NCI-H2171 treated with DMSO at 0.1 percent for 48 hours (cell line): ENCODE results near the gene CPED1.
"Not testable (repeated sequence)": the region's sequence is repeated elsewhere in the genome, so short reads cannot be mapped to it uniquely, and the experiment has no call there.

Source experiments
- DNase-seq: peaks from one replicate; lab custom pipeline; 2025; lab: John Stamatoyannopoulos, UW

CPED1 gene

DNA sequence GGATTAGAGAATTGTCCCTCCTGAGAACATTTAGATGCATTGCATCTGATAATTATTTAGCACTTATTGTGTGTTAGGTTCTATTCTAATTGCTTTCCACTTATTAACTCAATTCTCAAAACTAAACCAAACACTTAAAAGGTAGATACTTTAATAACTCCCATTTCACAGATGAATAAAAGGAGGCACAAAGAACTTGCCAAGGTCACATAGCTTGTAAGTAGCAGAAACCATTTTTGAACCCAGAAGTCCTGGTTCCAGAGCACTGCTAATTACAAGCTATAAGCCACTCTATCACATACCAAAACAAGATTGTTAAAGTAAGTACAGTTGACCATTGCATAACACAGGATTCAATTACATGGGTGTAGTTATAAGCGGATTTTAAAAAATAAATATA, 164.9 kb downstream of the CPED1 start:
- no peak for DNase-seq

DNA sequence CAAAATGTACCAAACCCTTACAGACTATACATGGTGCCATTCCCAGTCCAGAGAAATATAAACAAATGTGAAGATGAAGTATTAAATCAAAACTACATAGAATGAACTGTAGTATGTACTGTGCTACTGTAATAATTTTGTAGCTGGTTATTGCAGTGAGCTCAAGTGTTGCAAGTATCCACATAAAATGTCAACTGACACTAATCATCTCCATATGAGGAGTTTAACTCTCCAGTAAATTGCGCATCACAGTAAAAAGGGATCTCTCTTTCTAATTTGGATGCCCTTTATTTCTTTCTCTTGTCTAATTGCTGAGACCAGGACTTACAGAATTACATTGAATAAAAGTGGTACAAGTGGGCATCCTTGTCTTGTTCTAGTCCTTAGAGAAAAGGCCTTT, 165.5 kb downstream of the CPED1 start:
- no peak for DNase-seq

DNA sequence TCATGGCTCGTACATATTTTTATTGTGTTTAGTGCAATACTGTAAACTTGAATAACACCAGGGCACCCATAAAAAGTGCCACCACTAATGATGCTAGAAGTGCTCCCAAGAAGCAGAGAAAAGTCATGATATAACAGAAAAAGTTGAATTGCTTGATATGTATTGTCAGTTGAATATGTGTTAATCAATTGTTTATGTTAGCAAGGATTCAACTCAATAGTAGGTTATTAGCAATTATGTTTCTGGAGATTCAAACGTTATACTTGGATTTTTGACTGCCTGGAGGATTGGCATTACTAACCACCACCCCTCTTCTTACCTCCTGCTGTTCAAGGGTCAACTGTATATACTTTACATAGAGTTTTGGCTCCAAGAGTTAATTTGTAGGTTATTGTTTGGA, 168.3 kb downstream of the CPED1 start:
- DNase-seq: no peak

DNA sequence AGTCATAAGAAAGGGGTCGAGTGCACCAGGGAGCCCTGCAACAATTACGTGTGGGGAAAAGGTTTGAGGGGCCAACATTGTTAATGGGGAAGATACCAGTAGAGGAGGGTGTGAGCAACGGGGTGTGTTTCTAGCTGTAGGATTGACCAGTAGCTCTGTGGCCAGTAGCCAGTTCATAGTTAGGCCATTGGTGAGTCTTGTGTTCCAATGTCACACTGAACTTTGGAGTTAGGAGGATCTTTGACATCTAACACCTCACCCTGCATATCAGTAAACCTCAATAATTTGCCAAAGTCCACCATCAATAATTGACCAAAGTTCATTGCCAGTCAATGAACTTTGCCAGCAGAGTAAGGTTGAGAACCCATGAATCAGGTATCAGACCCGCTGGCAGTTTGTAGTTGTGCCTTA, 168.8 kb downstream of the CPED1 start:
- DNase-seq: no peak

DNA sequence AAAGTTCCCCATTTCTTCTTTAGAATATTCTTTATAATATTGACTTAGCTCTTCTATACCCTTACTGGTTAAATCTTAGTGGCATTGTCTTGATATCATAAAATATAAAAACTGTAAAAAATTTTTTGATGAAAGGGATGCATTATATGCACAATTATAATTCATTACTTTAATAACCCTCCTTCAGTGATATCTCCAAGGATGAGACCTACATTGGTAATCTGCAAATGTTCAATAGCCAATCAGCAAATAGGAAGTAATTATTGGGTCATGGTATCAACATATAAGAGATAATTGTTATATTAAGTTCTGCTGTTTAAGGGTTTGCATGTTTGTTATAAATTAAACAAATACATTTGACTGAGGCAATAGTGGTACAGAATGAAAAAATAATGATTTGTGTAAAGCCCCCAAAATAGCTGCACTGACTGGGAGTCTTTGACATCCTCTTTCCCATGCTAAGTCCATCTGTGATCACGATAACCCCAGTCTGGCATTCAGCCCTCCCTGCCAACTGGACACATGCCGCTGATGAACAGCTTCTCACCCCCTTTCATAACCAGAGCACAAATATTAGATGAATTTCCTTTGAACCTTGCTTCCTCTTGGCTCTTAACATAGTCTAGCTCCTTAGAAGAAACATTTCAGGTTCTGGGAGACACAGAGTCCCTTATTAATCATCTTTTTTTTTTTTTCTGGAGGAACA, 169.5 kb downstream of the CPED1 start:
- no peak for DNase-seq

DNA sequence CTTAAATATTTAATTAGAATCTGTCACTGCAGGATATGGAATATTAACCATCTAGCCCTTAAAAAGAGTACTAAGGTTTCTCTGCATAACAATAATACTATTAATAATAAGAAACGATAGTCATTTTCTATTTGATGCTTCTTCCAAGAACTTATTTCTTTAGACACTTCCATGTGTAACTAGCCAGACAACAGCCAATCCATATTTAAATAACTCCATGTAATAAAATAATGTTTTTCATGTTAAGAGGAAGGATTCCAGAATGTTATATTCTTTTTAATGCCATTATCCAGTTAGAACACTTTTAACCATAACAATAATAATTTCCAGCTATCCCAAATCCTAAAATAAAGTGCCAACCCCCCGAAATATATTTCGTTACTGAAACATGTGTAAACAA, 170.2 kb downstream of the CPED1 start:
- DNase-seq: no peak

DNA sequence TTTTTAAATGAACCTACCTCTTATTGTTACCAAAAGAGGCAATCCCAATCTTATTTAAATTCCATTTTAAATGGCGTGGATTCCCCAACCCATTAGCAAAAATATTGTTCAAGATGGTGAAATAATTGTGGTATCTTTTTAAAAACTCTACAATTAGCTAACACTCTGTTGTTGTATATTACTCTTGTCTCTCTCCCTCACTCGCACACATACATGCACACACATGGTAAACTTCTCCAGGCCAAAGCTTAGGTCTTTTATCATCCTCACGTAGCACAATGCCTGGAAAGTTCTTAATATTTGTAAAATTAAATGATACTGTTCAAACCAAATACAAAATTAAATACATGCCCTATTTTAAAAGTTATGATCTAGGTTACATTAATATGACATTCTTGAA, 171.0 kb downstream of the CPED1 start:
- no peak for DNase-seq

DNA sequence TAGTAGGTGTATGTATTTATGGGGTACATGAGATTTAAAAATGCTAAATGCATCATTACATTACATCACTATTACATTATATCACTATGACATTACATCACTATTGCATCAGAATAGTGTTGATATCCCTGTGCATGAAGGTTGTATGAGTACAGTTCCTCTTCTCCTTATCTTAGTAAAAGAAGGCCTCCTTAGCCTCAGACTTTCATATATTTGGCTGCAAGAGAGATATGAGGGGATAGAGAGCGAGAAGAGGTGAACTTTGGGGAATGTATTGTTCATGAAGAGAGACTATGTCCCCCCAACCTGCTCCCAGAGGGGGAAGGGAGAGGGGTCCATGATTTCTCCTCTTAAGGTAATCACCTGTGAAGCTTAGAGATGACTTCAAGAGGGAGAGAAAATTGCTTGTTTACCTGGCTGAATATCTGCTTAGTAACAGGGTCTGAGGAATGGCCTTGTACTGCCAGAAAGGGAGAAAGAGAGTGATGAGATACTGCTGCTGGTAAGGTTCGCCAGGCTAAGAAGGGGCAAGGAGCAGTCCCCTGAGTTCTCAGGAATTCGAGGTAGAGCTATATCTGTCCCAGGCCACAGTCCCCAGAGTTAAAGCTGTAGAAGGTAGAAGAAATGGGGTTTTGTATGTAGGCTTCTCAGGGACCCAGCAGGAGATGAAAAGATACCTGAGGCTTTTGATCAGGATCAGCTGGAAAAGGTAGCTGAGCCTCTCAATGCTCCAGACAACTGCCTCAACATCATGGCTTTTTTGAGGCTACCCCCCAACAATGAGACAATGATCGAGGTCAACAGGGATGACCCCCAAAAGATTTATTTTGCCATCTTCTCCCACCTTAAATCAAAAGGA, 171.9 kb downstream of the CPED1 start:
- DNase-seq: no peak

DNA sequence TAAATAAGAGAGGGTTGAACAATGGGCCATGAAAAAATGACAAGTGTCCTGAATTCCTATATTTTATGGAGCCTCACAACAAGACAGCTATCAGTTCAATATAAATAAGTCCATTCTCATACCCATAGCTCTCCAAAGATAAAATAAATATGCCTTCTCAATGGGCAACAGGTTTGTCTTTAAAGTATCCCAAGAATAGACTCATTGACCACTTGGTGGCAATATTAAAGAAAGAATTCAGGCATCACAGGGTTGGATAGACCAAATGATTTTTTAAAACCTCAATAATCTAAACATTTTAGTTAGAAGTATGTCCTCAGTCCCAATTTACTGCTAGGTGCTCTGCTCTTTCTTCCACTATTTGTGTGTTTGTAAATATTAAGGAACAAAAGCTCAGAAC, 175.2 kb downstream of the CPED1 start:
- DNase-seq: no peak

DNA sequence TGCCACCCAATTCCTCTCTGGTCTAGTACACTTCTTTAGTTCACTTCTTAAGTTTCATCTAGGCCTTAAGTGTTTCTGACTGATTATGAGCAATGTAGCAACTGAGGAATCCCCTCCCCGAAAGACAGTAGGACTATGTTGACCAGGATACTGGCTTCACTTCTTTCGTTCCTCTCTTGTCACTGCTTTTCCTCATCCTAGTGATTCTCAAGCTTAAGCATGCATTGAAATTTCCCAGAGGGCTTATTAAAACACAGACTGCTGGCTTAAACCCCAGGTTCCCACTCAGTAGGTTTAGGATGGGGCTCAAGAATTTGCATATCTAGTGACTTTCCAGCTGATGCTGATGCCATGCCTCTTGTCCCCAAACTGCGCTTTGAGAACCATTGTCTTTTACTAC, 175.7 kb downstream of the CPED1 start:
- DNase-seq: no peak

DNA sequence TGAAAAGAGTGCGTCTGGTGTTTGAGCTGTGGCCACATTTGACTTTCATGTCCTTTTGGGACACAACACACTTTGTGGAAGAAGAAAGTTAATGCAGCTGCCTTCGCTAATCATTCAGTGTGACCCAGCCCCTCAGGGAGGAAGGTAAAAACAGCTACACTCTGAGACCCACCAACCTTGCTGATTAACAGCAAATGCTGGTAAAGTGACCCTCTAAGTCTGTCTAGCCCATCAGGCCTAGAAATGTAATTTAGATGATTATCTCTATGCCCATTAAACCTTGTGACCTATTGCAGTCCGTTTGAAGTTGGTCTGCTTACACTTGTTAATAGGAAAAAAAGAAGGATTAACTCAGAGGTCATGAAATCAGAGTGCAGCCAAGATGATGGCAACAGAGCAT, 178.4 kb downstream of the CPED1 start:
- no peak for DNase-seq

DNA sequence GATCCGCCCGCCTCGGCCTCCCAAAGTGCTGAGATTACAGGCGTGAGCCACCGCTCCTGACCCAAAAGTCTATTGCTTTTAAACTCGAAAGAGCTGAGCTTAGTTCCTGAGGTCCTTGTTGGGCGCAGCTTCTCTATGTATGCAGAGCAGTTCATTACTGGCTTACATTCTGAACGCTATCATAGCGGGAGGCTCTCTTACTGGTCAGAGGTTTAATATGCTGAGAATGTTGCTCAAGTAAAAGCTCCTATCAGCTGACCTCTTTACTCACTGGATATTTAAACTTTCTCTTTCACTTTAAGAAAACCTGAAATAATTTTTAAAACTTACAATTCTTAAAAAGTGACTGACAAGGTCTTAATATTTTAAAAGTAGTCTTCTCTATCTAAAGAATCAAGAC, 179.5 kb downstream of the CPED1 start:
- DNase-seq: no peak

DNA sequence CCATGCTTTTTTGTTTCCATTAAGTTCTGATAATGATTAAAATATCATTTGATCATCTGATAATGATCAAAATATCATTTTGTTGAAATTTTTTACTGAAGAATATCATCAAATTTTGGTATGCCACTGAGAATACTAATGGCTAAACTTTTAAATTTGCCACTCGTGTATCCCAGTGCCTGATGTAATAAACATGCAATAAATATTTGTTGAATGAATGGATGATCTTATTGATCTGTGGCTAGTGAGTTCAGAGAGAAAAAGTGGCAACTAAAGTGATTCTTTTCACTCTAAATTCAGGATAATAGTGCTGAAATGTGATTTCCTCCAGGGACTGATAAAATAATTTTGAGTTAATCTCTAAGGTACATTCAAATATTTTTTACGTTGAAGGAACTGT, 181.0 kb downstream of the CPED1 start:
- DNase-seq: no peak

DNA sequence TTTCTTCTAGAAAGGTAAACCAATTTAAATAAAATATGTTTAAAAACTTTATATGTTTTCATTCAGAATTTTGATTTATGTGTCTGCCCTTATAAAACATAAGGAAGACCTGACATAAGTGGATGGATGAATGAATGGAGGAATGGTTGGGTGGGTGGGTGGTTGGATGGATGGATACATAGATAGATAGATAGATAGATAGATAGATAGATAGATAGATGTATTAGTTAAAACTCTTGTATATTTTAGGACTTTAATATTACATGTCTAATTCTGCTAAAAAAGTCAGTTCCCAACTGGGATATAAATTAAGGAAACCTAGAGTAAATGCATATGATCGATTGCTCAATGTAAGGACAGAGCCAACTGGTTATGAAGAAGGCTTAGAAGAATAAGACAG, 184.0 kb downstream of the CPED1 start:
- DNase-seq: no peak

DNA sequence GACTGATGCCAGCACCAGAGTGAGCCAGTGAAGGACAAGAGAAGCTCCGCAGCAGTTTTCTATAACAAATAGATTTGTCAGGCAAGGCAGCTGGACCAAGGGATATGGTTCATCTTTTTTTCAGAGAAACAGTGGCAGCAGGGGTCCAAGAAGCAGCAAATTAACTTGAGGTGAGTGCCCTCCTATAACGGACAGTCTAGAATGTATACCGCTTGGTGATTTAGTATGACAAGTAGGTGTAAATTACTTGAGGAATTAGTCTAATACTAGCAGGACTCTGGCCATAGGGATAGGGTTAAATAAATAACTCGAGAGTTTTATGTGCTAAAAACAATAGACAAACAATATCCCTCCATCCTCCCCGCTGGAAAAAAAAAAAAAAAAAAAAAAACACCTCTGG, 187.3 kb downstream of the CPED1 start:
- DNase-seq: no peak

DNA sequence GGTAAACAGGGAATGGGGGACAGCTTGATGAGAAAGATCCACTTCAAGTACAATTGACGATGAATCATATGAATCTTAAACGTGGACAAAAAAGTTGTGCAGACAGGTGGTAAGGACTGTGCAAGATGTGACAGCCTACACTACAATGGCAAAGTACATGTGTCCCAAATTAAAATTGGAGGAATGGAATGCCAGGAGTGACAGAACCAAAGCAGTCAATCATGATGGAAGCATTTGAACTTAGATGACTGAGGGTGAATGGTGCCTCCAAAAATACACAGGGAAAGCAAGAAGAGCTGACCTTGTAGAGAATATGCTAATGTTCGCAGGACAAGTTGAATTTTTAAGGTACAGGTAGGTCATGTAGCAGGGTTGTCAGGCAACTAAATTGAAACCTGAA, 189.9 kb downstream of the CPED1 start:
- DNase-seq: no peak

DNA sequence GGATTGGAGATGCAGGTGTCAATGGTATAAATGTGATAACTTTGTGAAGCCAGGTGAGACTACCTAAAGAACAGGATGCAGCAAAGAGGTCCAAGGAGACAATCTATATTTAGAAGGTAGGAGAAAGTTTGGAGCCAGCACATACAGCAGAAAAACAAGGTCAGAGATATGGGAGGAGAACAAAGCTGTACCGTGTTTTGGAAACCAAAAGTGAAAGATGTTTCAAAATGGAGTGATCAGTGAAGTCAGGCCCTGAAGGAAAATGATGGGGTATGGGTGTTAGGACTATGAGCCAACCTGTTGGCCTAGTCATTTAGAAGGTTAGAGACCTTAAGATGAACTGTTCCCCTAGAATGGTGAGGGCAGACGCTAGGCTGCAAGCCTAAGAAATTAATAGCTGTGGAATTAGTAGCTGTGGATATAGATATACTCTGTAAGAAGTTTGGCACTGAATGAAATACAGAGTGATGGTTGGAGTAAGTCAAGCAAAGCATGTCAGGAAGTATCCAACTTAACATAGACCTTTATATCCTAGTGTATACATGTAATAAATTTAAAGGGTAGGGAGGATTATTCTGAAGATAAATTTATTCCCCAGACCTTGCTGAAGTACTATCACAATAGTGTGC, 190.5 kb downstream of the CPED1 start:
- DNase-seq: no peak

DNA sequence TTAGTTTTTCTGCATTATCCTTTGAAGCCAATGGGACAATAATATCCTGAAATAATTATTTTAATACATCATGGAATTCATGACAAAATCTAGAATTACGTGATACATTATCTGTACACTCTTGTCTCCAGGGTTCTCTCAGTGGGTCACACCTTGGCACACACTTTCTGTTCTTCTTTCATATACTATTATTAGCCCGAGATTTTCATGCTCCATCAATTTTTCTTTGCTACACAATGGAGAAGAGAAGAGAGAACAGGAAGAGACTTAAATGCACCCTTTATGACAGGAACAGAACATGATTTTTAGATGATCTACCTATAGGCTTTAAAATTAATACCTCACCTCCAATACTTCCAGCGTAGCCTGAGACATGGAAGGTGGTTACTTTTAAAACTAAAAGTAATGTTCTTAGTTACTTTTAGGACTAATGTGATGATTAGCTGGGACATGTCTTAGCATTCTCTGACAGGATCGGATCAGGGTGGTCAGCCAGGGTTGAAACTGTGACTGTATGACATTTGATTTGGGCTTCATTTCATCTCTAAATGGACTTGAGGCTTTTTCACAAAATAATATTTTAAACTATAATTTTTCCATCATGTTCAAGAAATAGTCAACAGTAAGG, 192.0 kb downstream of the CPED1 start:
- DNase-seq: no peak

DNA sequence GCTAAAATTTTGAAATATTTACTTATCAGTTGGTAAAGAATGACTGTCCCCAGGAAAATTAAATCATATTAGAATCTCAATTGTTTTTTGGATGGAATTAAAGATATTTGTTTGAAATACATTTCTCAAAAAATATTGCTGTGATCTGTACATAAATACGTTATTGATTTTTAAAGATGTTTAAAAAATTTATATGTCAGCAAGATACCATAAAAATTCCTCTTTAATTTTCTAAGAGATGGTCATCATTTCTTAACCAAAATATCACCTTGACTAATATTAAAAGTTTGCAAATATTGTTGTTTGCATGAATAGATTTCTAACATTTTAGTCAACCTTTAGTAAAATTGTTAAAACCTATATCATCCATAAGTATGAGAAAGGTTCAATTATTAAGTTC, 192.8 kb downstream of the CPED1 start:
- DNase-seq: no peak

DNA sequence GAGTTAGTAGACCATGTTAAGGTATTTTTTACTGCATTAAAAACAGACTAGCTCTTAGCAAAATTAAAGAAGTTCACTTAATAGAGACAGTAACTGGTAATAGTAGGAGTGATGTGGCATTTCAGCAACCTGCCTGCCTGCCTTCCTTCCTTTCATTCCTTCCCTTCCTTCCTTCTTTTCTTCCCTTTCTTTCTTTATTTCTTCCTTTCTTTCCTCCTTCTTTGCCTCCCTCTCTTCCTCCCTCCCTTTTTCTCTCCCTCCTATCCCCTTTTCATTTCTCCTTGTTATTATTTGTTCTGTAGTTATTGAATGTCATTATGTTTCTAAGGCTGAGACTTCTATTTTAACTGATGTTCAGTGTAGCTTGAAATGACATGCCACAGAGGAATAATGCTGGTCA, 193.8 kb downstream of the CPED1 start:
- DNase-seq: no peak

DNA sequence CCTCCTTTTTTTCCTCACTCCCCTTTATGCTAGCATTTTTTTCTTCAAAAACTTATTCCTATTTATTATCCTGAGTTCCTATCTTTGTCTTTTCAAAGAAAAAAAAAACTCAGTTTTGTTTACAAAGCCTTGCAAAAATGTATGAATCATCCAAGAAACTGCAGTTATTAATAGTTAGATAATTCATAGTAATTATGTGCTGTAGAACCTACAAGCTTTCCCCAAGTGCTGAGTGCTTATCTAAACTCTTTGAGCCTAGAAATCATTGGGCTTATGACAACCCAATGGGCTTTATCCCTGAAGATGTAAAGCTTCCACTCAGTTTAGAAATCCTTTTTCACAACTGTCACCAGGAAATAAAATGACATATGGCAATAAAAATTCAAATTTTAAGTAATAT, 194.4 kb downstream of the CPED1 start:
- DNase-seq: no peak

DNA sequence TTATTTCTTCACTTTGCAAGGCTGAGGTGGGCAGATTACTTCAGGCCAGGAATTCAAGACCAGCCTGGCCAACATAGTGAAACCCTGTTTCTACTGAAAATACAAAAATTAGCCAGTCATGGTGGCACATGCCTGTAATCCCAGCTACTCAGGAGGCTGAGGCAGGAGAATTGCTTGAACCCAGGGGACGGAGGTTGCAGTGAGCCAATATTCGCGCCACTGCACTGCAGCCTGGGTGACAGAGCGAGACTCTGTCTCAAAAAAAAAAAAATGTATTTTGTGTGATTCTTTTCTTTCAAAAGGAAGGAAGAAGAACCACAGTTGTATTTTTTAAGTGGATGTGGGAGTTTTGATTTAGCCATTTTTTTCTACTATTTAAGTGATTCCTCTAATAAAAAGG, 195.4 kb downstream of the CPED1 start:
- DNase-seq: not testable (repeated sequence)

DNA sequence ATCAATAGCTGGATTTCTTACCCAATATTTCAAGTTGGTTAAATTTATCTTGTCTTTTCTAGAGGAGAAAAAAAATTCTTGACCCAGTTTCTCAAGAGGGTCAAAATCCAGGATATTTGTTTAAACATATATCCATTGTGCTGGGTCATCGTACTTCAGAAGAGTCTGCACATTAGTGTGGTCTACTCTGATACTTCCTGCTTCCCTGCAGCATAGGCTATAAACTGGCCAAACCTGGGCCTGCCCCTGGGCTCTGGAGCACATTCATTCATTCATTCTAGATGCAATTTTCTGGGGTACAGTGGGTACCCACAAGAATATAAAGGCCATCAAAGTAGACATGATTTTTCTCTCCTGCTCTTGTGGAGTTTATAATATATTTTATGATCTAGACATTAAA, 198.2 kb downstream of the CPED1 start:
- DNase-seq: no peak
